ENCODE data around the gene SEC14L5. TPM values are rescaled to one million over a fixed set of nuclear protein-coding genes. Genes with fewer than 3 reads are reported as not detected.
A peak's percentile ranks its signal among the peaks of the same experiment; 100 is the strongest.

Gene SEC14L5
- total and polyA plus RNA-seq, 8 donors, result 0.15 to 30.3 (median 0.38) TPM; not detected in 2

DNA sequence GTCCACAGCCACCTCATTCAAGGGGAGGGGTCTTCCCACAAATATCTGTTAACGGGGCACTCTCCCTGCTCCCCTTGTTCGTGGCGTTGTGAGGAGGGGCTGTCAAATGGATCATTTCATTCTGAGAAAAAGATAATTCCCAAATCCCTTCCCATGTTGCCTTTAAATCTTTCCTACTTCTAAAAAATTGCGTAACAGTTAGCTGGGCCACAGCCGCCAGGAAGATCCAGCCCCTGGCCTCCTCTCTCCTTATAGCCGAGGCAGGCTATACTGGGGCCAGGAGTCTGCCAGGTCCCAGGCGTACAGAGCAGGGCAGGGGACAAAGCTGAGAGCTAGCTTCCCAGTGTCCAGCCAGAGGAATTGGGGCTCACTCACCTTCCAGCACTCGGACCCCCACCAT is 107.2 kb downstream of the SEC14L5 start:
- peak overlapping the region; percentile 25 to 39 (median 30) for H3K4me3 ChIP-seq
- H3K36me3 ChIP-seq, result peaks cover 0 to 12% (median 6%) of the 10 kb centered on the region in 4 donors
- TF ChIP-seq POLR2A (IDR thresholded peaks at IDR 0.05) (no peak), EP300 (IDR thresholded peaks at IDR 0.05) (no peak), POLR2AphosphoS5 (IDR thresholded peaks at IDR 0.05) (no peak)
- TF ChIP-seq, protein P1, sequence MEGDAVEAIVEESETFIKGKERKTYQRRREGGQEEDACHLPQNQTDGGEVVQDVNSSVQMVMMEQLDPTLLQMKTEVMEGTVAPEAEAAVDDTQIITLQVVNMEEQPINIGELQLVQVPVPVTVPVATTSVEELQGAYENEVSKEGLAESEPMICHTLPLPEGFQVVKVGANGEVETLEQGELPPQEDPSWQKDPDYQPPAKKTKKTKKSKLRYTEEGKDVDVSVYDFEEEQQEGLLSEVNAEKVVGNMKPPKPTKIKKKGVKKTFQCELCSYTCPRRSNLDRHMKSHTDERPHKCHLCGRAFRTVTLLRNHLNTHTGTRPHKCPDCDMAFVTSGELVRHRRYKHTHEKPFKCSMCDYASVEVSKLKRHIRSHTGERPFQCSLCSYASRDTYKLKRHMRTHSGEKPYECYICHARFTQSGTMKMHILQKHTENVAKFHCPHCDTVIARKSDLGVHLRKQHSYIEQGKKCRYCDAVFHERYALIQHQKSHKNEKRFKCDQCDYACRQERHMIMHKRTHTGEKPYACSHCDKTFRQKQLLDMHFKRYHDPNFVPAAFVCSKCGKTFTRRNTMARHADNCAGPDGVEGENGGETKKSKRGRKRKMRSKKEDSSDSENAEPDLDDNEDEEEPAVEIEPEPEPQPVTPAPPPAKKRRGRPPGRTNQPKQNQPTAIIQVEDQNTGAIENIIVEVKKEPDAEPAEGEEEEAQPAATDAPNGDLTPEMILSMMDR (IDR thresholded peaks at IDR 0.05), result no peak
- H3K4me1 ChIP-seq, result peaks cover 12 to 24% (median 20%) of the 10 kb centered on the region in 4 donors
- H3K27ac ChIP-seq, result peak overlapping the region; percentile 41 to 73 (median 68)
- no peaks in the 10 kb centered on the region for H3K9me3 ChIP-seq
- intact Hi-C loops (cut with DNase I; ENCODE audit: low total_unique reads), result no loop called here
- 9 to 39% (median 22%) methylated on average over 7 to 8 of the region's 8 CpGs for WGBS, 5 donors
- no peaks in the 10 kb centered on the region for H3K27me3 ChIP-seq
- DNase-seq, result peak in 1 of 2 donors; percentile 28

DNA sequence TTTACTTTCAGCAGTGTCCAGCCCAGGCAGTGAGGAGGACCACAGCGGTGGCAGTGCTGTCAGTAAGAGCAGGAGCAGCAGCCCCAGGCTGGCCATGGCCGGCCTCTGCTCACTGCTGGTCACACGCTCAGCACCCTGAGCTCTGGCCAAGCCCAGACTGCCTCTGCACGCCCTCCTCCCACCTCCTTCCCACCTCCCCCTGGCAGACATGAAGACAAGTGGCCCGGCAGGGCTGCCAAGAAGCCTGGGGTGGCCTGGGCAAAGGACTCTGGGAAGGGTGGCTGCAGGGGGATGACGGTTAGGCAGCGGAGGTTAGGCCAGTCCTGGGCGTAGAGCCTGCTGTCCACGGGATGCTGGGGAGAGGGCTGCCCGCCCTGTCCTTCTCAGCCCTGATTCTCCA is 107.7 kb downstream of the SEC14L5 start, which contains the start of gene C16orf89:
Gene C16orf89 (minus strand): TSS at position 144 of the 400 bp plus-strand sequence. CDS start 48 bp downstream, at position 96.
- Histone ChIP-seq H3K36me3 (peaks cover 0 to 11% (median 5%) of the 10 kb centered on the region in 4 donors), H3K27me3 (no peaks in the 10 kb centered on the region), H3K4me3 (peak within 1 kb of the TSS; percentile 25 to 39 (median 30)), H3K4me1 (peaks cover 12 to 24% (median 20%) of the 10 kb centered on the region in 4 donors), H3K27ac (peak within 1 kb of the TSS; percentile 41 to 73 (median 68)), H3K9me3 (no peaks in the 10 kb centered on the region)
- intact Hi-C loops (cut with DNase I; ENCODE audit: low total_unique reads), result no loop called here
- WGBS, 5 donors, result 19 to 36% (median 25%) methylated on average over 8 to 10 of the region's 10 CpGs
- TF ChIP-seq POLR2A (IDR thresholded peaks at IDR 0.05), result no peak
- no peak for TF ChIP-seq POLR2AphosphoS5 (IDR thresholded peaks at IDR 0.05)
- TF ChIP-seq, protein P1 (IDR thresholded peaks at IDR 0.05), result no peak
- no peak for TF ChIP-seq EP300 (IDR thresholded peaks at IDR 0.05)
- DNase-seq, result peak; percentile 46 to 48

- H3K4me3 ChIP-seq, result no peak overlapping the region
- 63 to 77% (median 69%) methylated on average over 6 of the region's 6 CpGs for WGBS, 5 donors
- H3K36me3 ChIP-seq, result peaks cover 0 to 9% (median 5%) of the 10 kb centered on the region in 4 donors
- DNase-seq, result no peak
- peaks cover 17 to 31% (median 26%) of the 10 kb centered on the region in 4 donors for H3K4me1 ChIP-seq
- no peaks in the 10 kb centered on the region for H3K9me3 ChIP-seq
- no peaks in the 10 kb centered on the region for H3K27me3 ChIP-seq
- intact Hi-C loops (cut with DNase I; ENCODE audit: low total_unique reads), result no loop called here
- peak overlapping the region in 1 of 5 donors; percentile 68 for H3K27ac ChIP-seq
- TF ChIP-seq POLR2AphosphoS5 (IDR thresholded peaks at IDR 0.05), result no peak
- TF ChIP-seq EP300 (IDR thresholded peaks at IDR 0.05), result no peak
- no peak for TF ChIP-seq POLR2A (IDR thresholded peaks at IDR 0.05)
- TF ChIP-seq, protein P1 (IDR thresholded peaks at IDR 0.05), result no peak
Measured at GRCh38 chr16:5066511-5066910, 108.4 kb downstream of the SEC14L5 start.

Other genes starting within 250 kb of the SEC14L5 start
- gene ANKS3, start 224.1 kb upstream of the SEC14L5 start, total RNA-seq, result 100 to 1,000 TPM in 1 of 5 donors, 10 to 100 TPM in 4; 11.6 to 183 (median 33.5) TPM
- 10 to 100 TPM; 16.2 to 25.0 (median 24.3) TPM for gene ANKS3, start 224.1 kb upstream of the SEC14L5 start, polyA plus RNA-seq
- gene DNAAF8, start 223.8 kb upstream of the SEC14L5 start, total RNA-seq, result 1 to 10 TPM in 1 of 5 donors, not detected in 4; 1.8 TPM
- gene DNAAF8, start 223.8 kb upstream of the SEC14L5 start, polyA plus RNA-seq, result 1 to 10 TPM in 1 of 3 donors, under 1 TPM in 1, not detected in 1; 0.68 to 1.2 TPM
- gene ZNF500, start 191.2 kb upstream of the SEC14L5 start, total RNA-seq, result 10 to 100 TPM in 2 of 5 donors, 1 to 10 TPM in 2, under 1 TPM in 1; 0.45 to 19.3 (median 10.0) TPM
- gene ZNF500, start 191.2 kb upstream of the SEC14L5 start, polyA plus RNA-seq, result 1 to 10 TPM; 1.8 to 4.3 (median 4.0) TPM
- gene SEPTIN12, start 170.0 kb upstream of the SEC14L5 start, total RNA-seq, result not detected
- gene SEPTIN12, start 170.0 kb upstream of the SEC14L5 start, polyA plus RNA-seq, result not detected
- 100 to 1,000 TPM in 3 of 5 donors, 10 to 100 TPM in 2; 20.5 to 732 (median 131) TPM for gene SMIM22, start 163.0 kb upstream of the SEC14L5 start, total RNA-seq
- gene SMIM22, start 163.0 kb upstream of the SEC14L5 start, polyA plus RNA-seq, result 1,000 to 10,000 TPM in 2 of 3 donors, 100 to 1,000 TPM in 1; 481 to 1,027 (median 1,002) TPM
- gene ROGDI, start 155.7 kb upstream of the SEC14L5 start, total RNA-seq, result 100 to 1,000 TPM in 1 of 5 donors, 10 to 100 TPM in 3, 1 to 10 TPM in 1; 6.1 to 350 (median 45.5) TPM
- 10 to 100 TPM; 27.0 to 63.9 (median 46.1) TPM for gene ROGDI, start 155.7 kb upstream of the SEC14L5 start, polyA plus RNA-seq
- gene GLYR1, start 111.0 kb upstream of the SEC14L5 start, total RNA-seq, result 100 to 1,000 TPM in 2 of 5 donors, 10 to 100 TPM in 3; 46.9 to 187 (median 83.2) TPM
- 10 to 100 TPM; 29.3 to 46.0 (median 36.5) TPM for gene GLYR1, start 111.0 kb upstream of the SEC14L5 start, polyA plus RNA-seq
- gene UBN1, start 110.8 kb upstream of the SEC14L5 start, total RNA-seq, result 100 to 1,000 TPM in 1 of 5 donors, 10 to 100 TPM in 4; 34.0 to 319 (median 51.3) TPM
- 1 to 10 TPM; 5.4 to 9.3 (median 7.8) TPM for gene UBN1, start 110.8 kb upstream of the SEC14L5 start, polyA plus RNA-seq
- 10 to 100 TPM; 11.4 to 98.8 (median 31.6) TPM for gene PPL, start 21.2 kb upstream of the SEC14L5 start, total RNA-seq
- 10 to 100 TPM in 2 of 3 donors, 1 to 10 TPM in 1; 5.8 to 96.8 (median 10.7) TPM for gene PPL, start 21.2 kb upstream of the SEC14L5 start, polyA plus RNA-seq
- 100 to 1,000 TPM in 2 of 5 donors, 10 to 100 TPM in 3; 19.6 to 139 (median 31.2) TPM for gene NAGPA, start 75.6 kb downstream of the SEC14L5 start, total RNA-seq
- gene NAGPA, start 75.6 kb downstream of the SEC14L5 start, polyA plus RNA-seq, result 10 to 100 TPM; 10.0 to 19.4 (median 11.8) TPM
- gene C16orf89, start 107.6 kb downstream of the SEC14L5 start, total RNA-seq, result 10 to 100 TPM in 4 of 5 donors, 1 to 10 TPM in 1; 7.6 to 81.3 (median 11.7) TPM
- 100 to 1,000 TPM in 1 of 3 donors, 10 to 100 TPM in 2; 90.5 to 135 (median 96.5) TPM for gene C16orf89, start 107.6 kb downstream of the SEC14L5 start, polyA plus RNA-seq
- 10 to 100 TPM in 4 of 5 donors, 1 to 10 TPM in 1; 4.5 to 53.9 (median 27.5) TPM for gene ALG1, start 113.5 kb downstream of the SEC14L5 start, total RNA-seq
- gene ALG1, start 113.5 kb downstream of the SEC14L5 start, polyA plus RNA-seq, result 10 to 100 TPM in 2 of 3 donors, 1 to 10 TPM in 1; 9.6 to 16.6 (median 11.2) TPM
- gene EEF2KMT, start 139.5 kb downstream of the SEC14L5 start, total RNA-seq, result 1 to 10 TPM in 3 of 5 donors, not detected in 2; 2.5 to 9.9 (median 6.6) TPM
- 1 to 10 TPM; 6.3 to 9.6 (median 6.4) TPM for gene EEF2KMT, start 139.5 kb downstream of the SEC14L5 start, polyA plus RNA-seq